ENCODE results near the gene GPR108. TPM values are rescaled to one million over a fixed set of nuclear protein-coding genes. Genes with fewer than 3 reads are reported as not detected.
"Not testable (repeated sequence)": the region's sequence is repeated elsewhere in the genome, so short reads cannot be mapped to it uniquely, and the experiment has no call there.

GPR108 gene
- total RNA-seq, 1 experiment from 2014 or later: 36.4 TPM

GRCh38 chr19:6710273-6711077 lies 26.9 kb downstream of the GPR108 start:
- DNase-seq (ENCODE audit: low spot score): no peak
- TF ChIP-seq CTCF (conservative IDR thresholded peaks at IDR 0.05; ENCODE audit: low read depth, low read length) (peak; percentile 43; the same call in 1 of the 2 replicates), EZH2 (IDR thresholded peaks at IDR 0.05; ENCODE audit: borderline replicate concordance, low read depth, low read length, poor library complexity, severe bottlenecking) (no peak)
- H3K4me3 ChIP-seq (ENCODE audit: low read depth, low read length, poor library complexity, severe bottlenecking): no peak overlapping the region
- CTCF ChIA-PET: no interaction called here
- no peaks in the 10 kb centered on the region for H3K9me3 ChIP-seq (ENCODE audit: low read depth, low read length, poor library complexity, severe bottlenecking)
- H3K27ac ChIP-seq (ENCODE audit: low read depth, low read length, poor library complexity, severe bottlenecking): no peak overlapping the region
- H3K27me3 ChIP-seq (replicated peaks; ENCODE audit: insufficient read depth, low read depth, low read length, poor library complexity): peaks cover 4% of the 10 kb centered on the region
- H3K36me3 ChIP-seq (ENCODE audit: insufficient read depth, low read length, poor library complexity, severe bottlenecking): no peaks in the 10 kb centered on the region
- intact Hi-C loops (cut with micrococcal nuclease; ENCODE audit: unreplicated experiment): no loop called here
- H3K4me1 ChIP-seq (ENCODE audit: insufficient read depth, low read length, poor library complexity, severe bottlenecking): no peaks in the 10 kb centered on the region
- no TSS peak for BruUV-seq (replicated peaks)
- POLR2A ChIA-PET (ENCODE audit: low non-redundant PET): no interaction called here

GRCh38 chr19:6709549-6709948 lies 27.8 kb downstream of the GPR108 start:
- Histone ChIP-seq H3K27ac (ENCODE audit: low read depth, low read length, poor library complexity, severe bottlenecking) (no peak overlapping the region), H3K9me3 (ENCODE audit: low read depth, low read length, poor library complexity, severe bottlenecking) (no peaks in the 10 kb centered on the region), H3K27me3 (replicated peaks; ENCODE audit: insufficient read depth, low read depth, low read length, poor library complexity) (peaks cover 4% of the 10 kb centered on the region), H3K36me3 (ENCODE audit: insufficient read depth, low read length, poor library complexity, severe bottlenecking) (no peaks in the 10 kb centered on the region), H3K4me3 (ENCODE audit: low read depth, low read length, poor library complexity, severe bottlenecking) (no peak overlapping the region), H3K4me1 (ENCODE audit: insufficient read depth, low read length, poor library complexity, severe bottlenecking) (no peaks in the 10 kb centered on the region)
- CTCF ChIA-PET: no interaction called here
- DNase-seq (ENCODE audit: low spot score): no peak
- intact Hi-C loops (cut with micrococcal nuclease; ENCODE audit: unreplicated experiment): no loop called here
- BruUV-seq (replicated peaks): no TSS peak
- POLR2A ChIA-PET (ENCODE audit: low non-redundant PET): no interaction called here
- no peak for TF ChIP-seq CTCF (conservative IDR thresholded peaks at IDR 0.05; ENCODE audit: low read depth, low read length)
- TF ChIP-seq EZH2 (IDR thresholded peaks at IDR 0.05; ENCODE audit: borderline replicate concordance, low read depth, low read length, poor library complexity, severe bottlenecking): no peak

GRCh38 chr19:6708913-6709312 lies 28.5 kb downstream of the GPR108 start:
- POLR2A ChIA-PET (ENCODE audit: low non-redundant PET); H3K27ac ChIP-seq (ENCODE audit: low read depth, low read length, poor library complexity, severe bottlenecking); H3K9me3 ChIP-seq (ENCODE audit: low read depth, low read length, poor library complexity, severe bottlenecking); DNase-seq (ENCODE audit: low spot score); CTCF ChIA-PET; intact Hi-C loops (cut with micrococcal nuclease; ENCODE audit: unreplicated experiment); H3K27me3 ChIP-seq (replicated peaks; ENCODE audit: insufficient read depth, low read depth, low read length, poor library complexity); BruUV-seq (replicated peaks); H3K4me3 ChIP-seq (ENCODE audit: low read depth, low read length, poor library complexity, severe bottlenecking); H3K4me1 ChIP-seq (ENCODE audit: insufficient read depth, low read length, poor library complexity, severe bottlenecking); H3K36me3 ChIP-seq (ENCODE audit: insufficient read depth, low read length, poor library complexity, severe bottlenecking): not testable (repeated sequence)

GRCh38 chr19:6708346-6708745 lies 29.0 kb downstream of the GPR108 start:
- intact Hi-C loops (cut with micrococcal nuclease; ENCODE audit: unreplicated experiment): no loop called here
- no TSS peak for BruUV-seq (replicated peaks)
- H3K27me3 ChIP-seq (replicated peaks; ENCODE audit: insufficient read depth, low read depth, low read length, poor library complexity): peaks cover 4% of the 10 kb centered on the region

More at GRCh38 chr19:6708346-6708745, 29.0 kb downstream of the GPR108 start:
- Histone ChIP-seq H3K9me3 (ENCODE audit: low read depth, low read length, poor library complexity, severe bottlenecking) (no peaks in the 10 kb centered on the region), H3K4me3 (ENCODE audit: low read depth, low read length, poor library complexity, severe bottlenecking) (no peak overlapping the region), H3K36me3 (ENCODE audit: insufficient read depth, low read length, poor library complexity, severe bottlenecking) (no peaks in the 10 kb centered on the region), H3K4me1 (ENCODE audit: insufficient read depth, low read length, poor library complexity, severe bottlenecking) (no peaks in the 10 kb centered on the region), H3K27ac (ENCODE audit: low read depth, low read length, poor library complexity, severe bottlenecking) (no peak overlapping the region)
- ChIA-PET POLR2A (ENCODE audit: low non-redundant PET) (no interaction called here), CTCF (no interaction called here)
- no peak for DNase-seq (ENCODE audit: low spot score)
- TF ChIP-seq EZH2 (IDR thresholded peaks at IDR 0.05; ENCODE audit: borderline replicate concordance, low read depth, low read length, poor library complexity, severe bottlenecking) (no peak), CTCF (conservative IDR thresholded peaks at IDR 0.05; ENCODE audit: low read depth, low read length) (no peak)
